HCT116 (cell line): ENCODE measurements around the gene PCCA. TPM values are rescaled to one million over a fixed set of nuclear protein-coding genes. Genes with fewer than 3 reads are reported as not detected.

Source experiments
- ATAC-seq: fragments of 200-7000 bp; cut with Tn5 transposase; 2 replicates; pipeline ENCODE4 v1.9.1; 2020; ENCODE audit warnings: mild to moderate bottlenecking, moderate library complexity
- BruUV-seq: library from RNA; stranded (reverse); fragments of 400-500 nt; replicated peaks from 2 replicates; lab custom pipeline; 2021; lab: Mats Ljungman, UMichigan
- CTCF ChIA-PET: fragments of 300-600 bp; sonication (Branson Sonifier 250); formaldehyde crosslinking; loops from one replicate; lab custom pipeline; 2021; ENCODE audit warnings: antibody characterized with exemption; lab: Charles Lee
- POLR2A ChIA-PET: fragments of 300-600, 350-600 bp; sonication (Branson Sonifier 250); formaldehyde crosslinking; loops from one replicate; lab custom pipeline; 2021; ENCODE audit warnings: antibody characterized with exemption; lab: Charles Lee
- RAD21 ChIA-PET, 2 experiments: fragments of 300-600 bp; sonication (Branson Sonifier 250); formaldehyde crosslinking; loops; one replicate each; lab custom pipeline; 2023; ENCODE audit warnings: low total read pairs in 2 of 2; ENCODE audit not compliant: uncharacterized antibody in 2 of 2, unreplicated experiment in 2 of 2, low non-redundant PET in 1 of 2; lab: Charles Lee
- DNase-seq: peaks from one replicate; pipeline ENCODE4 v3.0.0-alpha.2; 2010; ENCODE audit warnings: low read depth, low spot score
- H2AFZ ChIP-seq: fragments of 200-600 bp; shearing (Covaris generic), sonication (generic); 2 replicates; pipeline ENCODE4 v1.6.1; 2017; ENCODE audit warnings: low read depth, mixed run types, mixed read lengths, antibody characterized with exemption, low read length; ENCODE audit not compliant: poor library complexity, severe bottlenecking
- H3K27ac ChIP-seq: 2 replicates; pipeline ENCODE4 v1.5.1; 2012; ENCODE audit warnings: low read depth, low read length
- H3K27me3 ChIP-seq: fragments of 200-600 bp; sonication (generic); 2 replicates; pipeline ENCODE4 v1.6.1; 2016; ENCODE audit warnings: mixed run types, low read length, mixed read lengths; ENCODE audit not compliant: insufficient read depth
- H3K36me3 ChIP-seq, 2 experiments: fragments of 200-500 bp in 1 of 2; fragments of 200-600 bp in 1 of 2; sonication (Bioruptor generic) in 1 of 2; sonication (generic) in 1 of 2; 2 replicates each; pipeline versions ENCODE4 v1.5.1 to v1.6.1; 2014 to 2016; ENCODE audit warnings: low read length in 2 of 2, inconsistent platforms in 1 of 2, mixed read lengths in 1 of 2, mixed run types in 1 of 2; ENCODE audit not compliant: insufficient read depth in 2 of 2, control insufficient read depth in 1 of 2
- H3K4me1 ChIP-seq, 2 experiments: fragments of 200-600 bp in 1 of 2; sonication (generic) in 1 of 2; 2 replicates each; pipeline versions ENCODE4 v1.5.1 to v1.6.1; 2012 to 2017; ENCODE audit warnings: low read length in 2 of 2, inconsistent platforms in 1 of 2, mild to moderate bottlenecking in 1 of 2, mixed read lengths in 1 of 2, mixed run types in 1 of 2, moderate library complexity in 1 of 2; ENCODE audit not compliant: insufficient read depth in 2 of 2, control insufficient read depth in 1 of 2
- H3K4me2 ChIP-seq: fragments of 200-600 bp; sonication (generic); 2 replicates; pipeline ENCODE4 v1.6.1; 2017; ENCODE audit warnings: mixed run types, low read length, mixed read lengths
- H3K4me3 ChIP-seq, 2 experiments: fragments of 200-600 bp in 1 of 2; sonication (generic) in 1 of 2; replicated peaks in 1 of 2; 2 replicates each; pipeline ENCODE4 v1.5.1; 2011 to 2016; ENCODE audit warnings: low read length in 2 of 2, control low read depth in 1 of 2, low read depth in 1 of 2, mild to moderate bottlenecking in 1 of 2, mixed read lengths in 1 of 2, mixed run types in 1 of 2
- H3K79me2 ChIP-seq: fragments of 200-600 bp; sonication (generic); 2 replicates; pipeline ENCODE4 v1.6.1; 2017; ENCODE audit warnings: mild to moderate bottlenecking, mixed run types, low read length, moderate library complexity, mixed read lengths; ENCODE audit not compliant: insufficient read depth
- H3K9ac ChIP-seq: fragments of 200-600 bp; sonication (generic); 2 replicates; pipeline ENCODE4 v1.6.1; 2016; ENCODE audit warnings: low read length, mixed read lengths
- H3K9me2 ChIP-seq: fragments of 200-600 bp; sonication (generic), shearing (Covaris generic); 2 replicates; pipeline ENCODE4 v1.6.1; 2017; ENCODE audit warnings: mixed run types, mild to moderate bottlenecking, moderate library complexity; ENCODE audit not compliant: insufficient read depth
- H3K9me3 ChIP-seq, 2 experiments: fragments of 200-500 bp in 1 of 2; fragments of 200-600 bp in 1 of 2; sonication (Bioruptor generic) in 1 of 2; sonication (generic) in 1 of 2; 2 replicates each; pipeline ENCODE4 v1.6.1; 2014 to 2017; ENCODE audit warnings: low read length in 2 of 2, mixed read lengths in 2 of 2, inconsistent platforms in 1 of 2, low read depth in 1 of 2, mild to moderate bottlenecking in 1 of 2, mixed run types in 1 of 2, moderate library complexity in 1 of 2; ENCODE audit not compliant: control insufficient read depth in 1 of 2, insufficient read depth in 1 of 2
- H4K20me1 ChIP-seq: fragments of 200-600 bp; sonication (generic), shearing (Covaris generic); 2 replicates; pipeline ENCODE4 v1.6.1; 2017; ENCODE audit warnings: mixed run types, mild to moderate bottlenecking, moderate library complexity; ENCODE audit not compliant: insufficient read depth
- CBX3 ChIP-seq: IDR thresholded peaks from 2 replicates; pipeline ENCODE4 v1.6.1; 2012; ENCODE audit warnings: low read depth
- CEBPB ChIP-seq: IDR thresholded peaks from 2 replicates; pipeline ENCODE4 v1.6.1; 2012; ENCODE audit warnings: low read depth
- EZH2 ChIP-seq: fragments of 200-600 bp; sonication (generic); IDR thresholded peaks from 2 replicates; pipeline ENCODE4 v1.6.1; 2017; ENCODE audit warnings: antibody characterized with exemption, mixed run types
- POLR2AphosphoS5 ChIP-seq: IDR thresholded peaks from 2 replicates; pipeline ENCODE4 v1.6.1; 2011; ENCODE audit warnings: mild to moderate bottlenecking, low read depth, low read length, moderate library complexity
- SRF ChIP-seq: IDR thresholded peaks from 2 replicates; pipeline ENCODE4 v1.6.1; 2012; ENCODE audit warnings: low read depth
- TCF7L2 ChIP-seq: IDR thresholded peaks from 2 replicates; pipeline ENCODE4 v1.7.0; 2011; ENCODE audit warnings: borderline replicate concordance, inconsistent platforms; ENCODE audit not compliant: insufficient read depth, insufficient read length; ENCODE audit errors: extremely low read depth
- YY1 ChIP-seq: IDR thresholded peaks from 2 replicates; pipeline ENCODE4 v1.6.1; 2011; ENCODE audit warnings: low read length, low read depth, moderate library complexity, mild to moderate bottlenecking; ENCODE audit not compliant: insufficient replicate concordance; ENCODE audit errors: extremely low read depth
- ZNF274 ChIP-seq: fragments of 200-500 bp; sonication (Bioruptor generic); IDR thresholded peaks from 2 replicates; pipeline ENCODE4 v1.6.1; 2014; ENCODE audit warnings: mild to moderate bottlenecking, low read depth, low read length, inconsistent platforms
- intact Hi-C: fragments of 100-400 bp; cut with micrococcal nuclease; formaldehyde crosslinking; loops from 2 replicates; pipeline ENCODE4 v1.10.0; 2022
- total RNA-seq: library from RNA; stranded (reverse); gene quantifications from one replicate; pipeline ENCODE4 v1.2.1, GENCODE V29; 2021; ENCODE audit not compliant: unreplicated experiment
- TF ChIP-seq, protein P1 (sequence below): IDR thresholded peaks from 2 replicates; pipeline ENCODE4 v1.6.1; 2012; ENCODE audit warnings: low read depth

The PCCA gene
- total RNA-seq, 1 experiment from 2014 or later, result 23.0 TPM

DNA sequence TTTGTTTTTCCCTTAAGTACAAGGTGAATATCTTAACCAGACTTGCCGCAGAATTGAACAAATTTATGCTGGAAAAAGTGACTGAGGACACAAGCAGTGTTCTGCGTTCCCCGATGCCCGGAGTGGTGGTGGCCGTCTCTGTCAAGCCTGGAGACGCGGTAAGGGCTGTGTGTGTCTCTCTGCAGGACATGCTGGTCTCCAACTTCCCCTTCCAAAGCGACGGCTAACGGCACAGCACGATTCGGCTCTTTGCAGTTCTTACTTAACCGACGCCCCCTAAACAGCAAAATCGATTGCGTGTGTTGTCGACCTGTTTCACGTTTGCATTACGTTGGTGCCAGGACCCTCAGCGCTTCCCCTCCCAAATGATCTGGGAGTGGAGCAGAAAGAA lies 426.5 kb downstream of the PCCA start:
- H4K20me1 ChIP-seq, result no peaks in the 10 kb centered on the region
- no peak overlapping the region for H3K4me2 ChIP-seq
- TF ChIP-seq YY1 (no peak), CEBPB (no peak), ZNF274 (no peak), EZH2 (no peak), SRF (no peak), TCF7L2 (no peak), CBX3 (no peak), POLR2AphosphoS5 (no peak)
- TF ChIP-seq, protein P1, sequence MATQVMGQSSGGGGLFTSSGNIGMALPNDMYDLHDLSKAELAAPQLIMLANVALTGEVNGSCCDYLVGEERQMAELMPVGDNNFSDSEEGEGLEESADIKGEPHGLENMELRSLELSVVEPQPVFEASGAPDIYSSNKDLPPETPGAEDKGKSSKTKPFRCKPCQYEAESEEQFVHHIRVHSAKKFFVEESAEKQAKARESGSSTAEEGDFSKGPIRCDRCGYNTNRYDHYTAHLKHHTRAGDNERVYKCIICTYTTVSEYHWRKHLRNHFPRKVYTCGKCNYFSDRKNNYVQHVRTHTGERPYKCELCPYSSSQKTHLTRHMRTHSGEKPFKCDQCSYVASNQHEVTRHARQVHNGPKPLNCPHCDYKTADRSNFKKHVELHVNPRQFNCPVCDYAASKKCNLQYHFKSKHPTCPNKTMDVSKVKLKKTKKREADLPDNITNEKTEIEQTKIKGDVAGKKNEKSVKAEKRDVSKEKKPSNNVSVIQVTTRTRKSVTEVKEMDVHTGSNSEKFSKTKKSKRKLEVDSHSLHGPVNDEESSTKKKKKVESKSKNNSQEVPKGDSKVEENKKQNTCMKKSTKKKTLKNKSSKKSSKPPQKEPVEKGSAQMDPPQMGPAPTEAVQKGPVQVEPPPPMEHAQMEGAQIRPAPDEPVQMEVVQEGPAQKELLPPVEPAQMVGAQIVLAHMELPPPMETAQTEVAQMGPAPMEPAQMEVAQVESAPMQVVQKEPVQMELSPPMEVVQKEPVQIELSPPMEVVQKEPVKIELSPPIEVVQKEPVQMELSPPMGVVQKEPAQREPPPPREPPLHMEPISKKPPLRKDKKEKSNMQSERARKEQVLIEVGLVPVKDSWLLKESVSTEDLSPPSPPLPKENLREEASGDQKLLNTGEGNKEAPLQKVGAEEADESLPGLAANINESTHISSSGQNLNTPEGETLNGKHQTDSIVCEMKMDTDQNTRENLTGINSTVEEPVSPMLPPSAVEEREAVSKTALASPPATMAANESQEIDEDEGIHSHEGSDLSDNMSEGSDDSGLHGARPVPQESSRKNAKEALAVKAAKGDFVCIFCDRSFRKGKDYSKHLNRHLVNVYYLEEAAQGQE, result no peak
- TF ChIP-seq, all 23 proteins: peak for 0
- ATAC-seq (no peak), DNase-seq (no peak)
- CTCF ChIA-PET, result interaction anchor here (0.7 to 2.1 kb wide), 15 partner anchors 9 to 860 kb away, joined by 3 to 11 read pairs (median 4); partner anchors contain the start of gene PCCA
- Histone ChIP-seq H3K27me3 (no peaks in the 10 kb centered on the region), H3K4me3 (no peak overlapping the region), H3K36me3 (no peaks in the 10 kb centered on the region), H3K9me3 (no peaks in the 10 kb centered on the region), H3K4me1 (peaks cover 32 to 33% of the 10 kb centered on the region in 2 experiments), H3K9me2 (no peaks in the 10 kb centered on the region), H3K79me2 (no peaks in the 10 kb centered on the region), H3K27ac (no peak overlapping the region), H2AFZ (no peak overlapping the region), H3K9ac (no peak overlapping the region)
- intact Hi-C loops, result loop anchor here (1.0 to 10.0 kb wide), 5 partner anchors 73 to 859 kb away; partner anchors contain the start of gene PCCA
- BruUV-seq, result no TSS peak
- POLR2A ChIA-PET, result no interaction called here
- RAD21 ChIA-PET, result interaction anchor here (0.5 to 1.6 kb wide), 6 partner anchors 12 to 860 kb away, joined by 3 to 5 read pairs (median 4); no protein-coding TSS in a partner anchor
